IPS DF 19.7 (cell line): ENCODE results near the gene TLE2.
A peak's percentile ranks its signal among the peaks of the same experiment; 100 is the strongest.
"Not testable (repeated sequence)": the region's sequence is repeated elsewhere in the genome, so short reads cannot be mapped to it uniquely, and the experiment has no call there.

Source experiments
- DNase-seq: peaks from one replicate; pipeline ENCODE4 v3.0.0-alpha.2; 2013; ENCODE audit warnings: low read depth, low spot score

The TLE2 gene

GRCh38 chr19:2984215-2984528, 44.9 kb downstream of the TLE2 start:
- no peak for DNase-seq

- peak; percentile 75 for DNase-seq
Observed at GRCh38 chr19:2983351-2984214, 45.5 kb downstream of the TLE2 start.

GRCh38 chr19:2982983-2983350, 46.1 kb downstream of the TLE2 start:
- no peak for DNase-seq

GRCh38 chr19:2982561-2982960, 46.5 kb downstream of the TLE2 start:
- no peak for DNase-seq

- DNase-seq: no peak
Observed at GRCh38 chr19:2981898-2982297, 47.2 kb downstream of the TLE2 start.

GRCh38 chr19:2978772-2979171, 50.3 kb downstream of the TLE2 start:
- no peak for DNase-seq

- no peak for DNase-seq
Observed at GRCh38 chr19:2978166-2978767, 50.8 kb downstream of the TLE2 start.

- DNase-seq: no peak
Observed at GRCh38 chr19:2977746-2978138, 51.3 kb downstream of the TLE2 start.

GRCh38 chr19:2977001-2977745, 51.9 kb downstream of the TLE2 start, which contains the start of gene TLE6:
Gene TLE6, plus strand, starts transcription at chr19:2977564. Its CDS starts 670 bp downstream, at chr19:2978234.
- DNase-seq: peak; percentile 83

- DNase-seq: no peak
Observed at GRCh38 chr19:2976609-2977000, 52.5 kb downstream of the TLE2 start.

- DNase-seq: no peak
Observed at GRCh38 chr19:2974342-2975041, 54.6 kb downstream of the TLE2 start.

GRCh38 chr19:2973229-2973628, 55.9 kb downstream of the TLE2 start:
- DNase-seq: no peak

GRCh38 chr19:2970201-2970835, 58.8 kb downstream of the TLE2 start:
- DNase-seq: no peak

- DNase-seq: no peak
Observed at GRCh38 chr19:2969104-2969504, 60.0 kb downstream of the TLE2 start.

- no peak for DNase-seq
Observed at GRCh38 chr19:2967972-2968371, 61.1 kb downstream of the TLE2 start.

GRCh38 chr19:2964874-2965273, 64.2 kb downstream of the TLE2 start:
- no peak for DNase-seq

- not testable (repeated sequence) for DNase-seq
Observed at GRCh38 chr19:2963631-2964030, 65.4 kb downstream of the TLE2 start.

GRCh38 chr19:2963122-2963521, 66.0 kb downstream of the TLE2 start:
- no peak for DNase-seq

- peak; percentile 61 for DNase-seq
Observed at GRCh38 chr19:2962018-2962670, 66.9 kb downstream of the TLE2 start.

- no peak for DNase-seq
Observed at GRCh38 chr19:2960120-2960519, 69.0 kb downstream of the TLE2 start.

- DNase-seq: no peak
Observed at GRCh38 chr19:2957160-2957559, 71.9 kb downstream of the TLE2 start.
